Fibroblast of peridontal ligament (primary cell): ENCODE data around the gene STXBP1.
"Not testable (repeated sequence)": the region's sequence is repeated elsewhere in the genome, so short reads cannot be mapped to it uniquely, and the experiment has no call there.

Experiments used
- DNase-seq: peaks from one replicate; pipeline ENCODE4 v3.0.0-alpha.2; 2010; ENCODE audit errors: extremely low read depth

Gene STXBP1

DNA sequence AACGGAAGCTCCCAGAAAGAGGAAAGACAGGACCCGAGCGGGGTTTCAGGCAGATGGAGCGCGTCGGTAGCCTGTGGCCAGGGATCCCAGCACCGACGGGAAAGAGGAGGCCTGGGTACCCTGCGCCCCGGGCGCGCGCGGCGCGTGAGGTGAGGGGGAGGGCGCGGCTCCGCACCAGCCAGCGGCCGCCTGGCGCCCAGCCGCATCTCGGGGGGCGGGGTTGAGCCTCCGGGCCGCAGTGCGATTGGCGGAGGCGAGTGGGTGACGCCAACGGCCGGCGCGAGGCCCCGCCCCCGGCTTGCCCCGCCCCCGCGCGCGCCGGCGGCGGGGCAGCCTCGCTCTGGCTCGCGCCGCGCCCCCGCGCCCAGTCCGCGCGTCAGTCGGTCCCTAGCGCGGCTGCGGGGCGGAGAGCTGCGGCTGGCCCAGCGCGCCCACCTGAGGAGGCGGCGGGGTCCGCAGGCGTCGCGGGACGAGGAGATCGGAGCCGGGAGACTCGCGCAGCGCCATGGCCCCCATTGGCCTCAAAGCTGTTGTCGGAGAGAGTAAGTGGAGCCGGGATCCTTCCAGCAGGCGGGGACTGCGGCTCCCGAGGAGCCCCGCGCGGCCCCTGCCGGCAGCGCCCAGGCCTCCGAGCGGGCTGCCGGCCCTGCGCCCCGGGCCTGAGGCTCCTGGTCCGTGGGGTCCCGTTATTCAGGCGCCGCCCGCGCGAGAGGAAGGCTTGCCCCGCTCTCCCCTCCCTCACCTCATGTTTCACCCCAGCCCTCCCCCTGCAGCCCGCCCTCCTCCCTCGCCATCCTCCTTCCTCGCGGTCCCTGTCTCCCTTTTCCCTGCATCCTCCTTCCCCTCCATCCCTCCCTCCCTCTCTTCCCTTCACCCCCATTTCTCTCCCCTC, at the start of gene STXBP1:
TSS of gene STXBP1 (plus strand) at position 379 of the 892 bp plus-strand sequence. CDS start at position 506, 127 bp downstream.
- DNase-seq, result peak; percentile 70

DNA sequence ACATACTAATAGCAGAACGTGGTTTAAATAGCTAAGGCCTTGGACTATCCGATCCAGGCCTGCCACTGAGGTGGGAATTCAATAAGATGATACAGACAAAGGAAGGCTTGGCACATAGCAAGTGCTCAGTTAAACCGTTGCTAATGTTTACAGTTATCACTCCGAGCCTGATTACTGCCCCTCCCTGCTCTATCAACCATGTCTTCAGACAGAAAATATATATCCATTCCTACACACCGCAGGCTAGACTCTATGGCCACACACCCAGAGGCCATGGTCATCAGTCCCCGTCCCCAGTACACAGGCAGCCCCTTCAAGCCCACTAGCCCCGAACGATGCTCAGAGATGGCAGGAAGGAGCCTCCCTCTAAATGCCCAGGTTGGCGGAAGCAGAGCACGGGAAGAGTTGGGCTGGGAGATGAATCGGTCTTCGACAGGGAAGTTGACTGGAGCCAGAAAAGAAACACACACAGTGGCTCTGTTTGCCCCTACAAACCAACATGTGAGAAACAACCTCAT, 49.7 kb upstream of the STXBP1 start:
- DNase-seq, result no peak

DNA sequence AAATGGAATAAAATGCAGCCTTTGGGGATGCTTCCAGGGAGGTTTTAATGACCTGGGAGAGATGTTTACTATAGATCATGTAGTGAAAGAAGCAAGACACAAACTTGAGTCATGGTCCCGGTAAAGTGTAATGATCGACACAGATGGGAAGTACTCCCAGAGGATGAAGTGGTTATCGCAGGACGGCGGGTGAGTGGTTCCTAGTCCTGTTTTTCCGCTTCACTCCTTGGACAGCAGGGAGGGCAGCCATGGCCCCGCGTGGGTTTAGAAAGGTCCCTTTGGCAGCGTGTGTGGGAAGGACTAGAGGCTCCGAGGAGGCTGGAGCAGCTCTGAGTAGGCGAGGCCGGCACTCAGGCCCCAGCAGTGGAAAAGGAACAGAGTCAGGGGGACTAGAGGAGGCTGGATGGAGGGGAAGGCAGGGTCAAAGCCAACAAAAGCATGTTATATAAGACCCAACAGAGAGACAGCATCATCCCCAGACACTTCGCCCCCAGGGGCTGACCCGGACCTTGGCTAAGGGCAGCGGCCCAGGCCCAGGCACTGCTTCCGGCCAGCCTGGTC, 49.2 kb upstream of the STXBP1 start:
- peak; percentile 71 for DNase-seq

DNA sequence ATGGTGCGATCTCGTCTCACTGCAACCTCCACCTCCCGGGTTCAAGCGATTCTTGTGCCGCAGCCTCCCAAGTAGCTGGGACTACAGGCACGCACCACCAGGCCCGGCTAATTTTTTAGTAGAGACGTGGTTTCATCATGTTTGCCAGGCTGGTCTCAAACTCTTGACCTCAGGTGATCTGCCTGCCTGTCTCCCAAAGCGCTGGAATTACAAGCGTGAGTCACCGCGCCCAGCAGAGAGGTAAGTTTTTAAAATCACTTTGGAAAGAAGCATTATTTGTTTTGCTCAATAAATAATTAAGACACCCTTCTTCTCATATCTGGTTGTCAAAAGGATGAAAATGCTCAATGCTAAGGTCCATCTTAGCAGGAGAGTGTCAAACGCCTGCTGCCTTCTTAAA, 48.5 kb upstream of the STXBP1 start:
- no peak for DNase-seq

DNA sequence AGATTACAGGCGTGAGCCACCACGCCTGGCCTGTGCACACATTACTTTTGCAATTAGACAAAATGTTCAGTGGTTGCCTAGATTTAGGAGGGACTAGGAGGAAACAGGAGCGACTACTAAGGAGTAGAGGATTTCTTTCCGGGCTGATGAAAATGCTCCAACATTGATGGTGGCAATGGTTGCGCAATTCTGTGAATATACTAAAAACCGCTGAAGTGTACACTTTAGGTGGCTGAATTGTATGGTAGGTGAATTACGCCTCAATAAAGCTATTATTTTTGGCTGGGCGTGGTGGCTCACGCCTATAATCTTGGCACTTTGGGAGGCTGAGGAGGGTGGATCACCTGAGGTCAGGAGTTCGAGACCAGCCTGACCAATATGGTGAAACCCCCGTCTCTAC, 46.8 kb upstream of the STXBP1 start:
- DNase-seq, result no peak

DNA sequence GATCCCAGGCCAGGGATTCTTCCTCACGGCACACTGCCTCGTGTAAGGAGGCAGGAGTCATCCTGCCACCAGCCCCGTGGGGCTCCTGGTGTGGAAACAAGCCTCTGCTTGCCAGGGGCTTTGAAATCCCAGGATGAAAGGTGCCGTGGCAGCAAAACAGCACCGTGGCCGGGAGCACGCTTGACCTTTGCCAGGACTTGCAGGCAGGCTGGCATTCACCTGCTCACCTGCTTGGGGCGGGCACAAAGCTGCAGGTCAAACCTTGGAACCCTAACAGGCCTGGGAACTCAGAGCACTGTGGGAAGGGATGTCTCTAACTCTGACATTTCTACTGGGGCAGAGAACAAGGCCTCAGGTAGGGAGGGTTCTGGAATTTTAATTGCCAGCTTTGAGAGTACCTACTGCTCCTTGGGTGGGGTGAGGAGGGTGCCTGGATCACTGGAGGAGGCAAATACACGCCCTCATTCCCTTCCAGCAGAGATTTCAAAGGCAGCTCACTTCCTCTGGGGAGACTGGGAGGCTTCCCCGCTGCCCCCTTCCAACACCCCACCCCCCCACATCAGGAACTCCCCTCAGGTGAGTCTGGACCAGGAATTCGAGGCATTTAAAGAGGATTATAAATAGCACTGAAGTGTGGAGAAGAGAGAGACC, 45.6 kb upstream of the STXBP1 start:
- DNase-seq, result no peak

DNA sequence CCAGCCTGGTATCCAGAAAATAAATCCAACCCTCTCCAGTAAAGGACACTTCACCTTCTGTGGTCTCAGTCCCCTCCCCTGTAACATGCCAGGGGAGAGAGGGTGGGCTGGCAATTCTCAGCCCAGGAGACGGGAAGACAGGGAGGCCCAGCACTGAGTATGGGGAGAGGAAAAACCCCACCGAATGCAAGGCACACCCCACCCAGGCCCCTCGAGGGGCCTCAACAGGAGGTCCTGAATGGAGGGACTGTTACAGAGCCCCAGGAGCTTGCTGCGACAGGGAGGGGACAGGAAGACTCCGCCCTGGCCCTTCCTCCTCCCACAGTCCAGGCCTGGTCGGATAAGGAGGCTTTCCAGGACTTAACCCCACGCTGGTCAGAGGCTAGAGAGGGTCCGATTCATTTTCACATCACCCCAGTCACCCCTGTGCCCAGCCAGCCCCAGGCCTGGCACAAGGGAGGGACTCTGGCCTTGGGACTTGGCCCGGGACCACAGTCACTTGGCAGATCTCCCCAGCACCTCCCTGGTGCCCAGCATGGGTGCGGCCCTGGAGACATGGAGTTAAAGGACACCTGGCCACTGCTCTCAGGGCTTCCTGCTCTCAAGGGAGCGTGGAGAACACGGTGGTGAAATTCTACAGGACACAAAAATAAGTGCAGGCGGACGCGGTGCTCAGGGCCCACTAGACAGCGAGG, 44.9 kb upstream of the STXBP1 start:
- DNase-seq, result peak; percentile 42

DNA sequence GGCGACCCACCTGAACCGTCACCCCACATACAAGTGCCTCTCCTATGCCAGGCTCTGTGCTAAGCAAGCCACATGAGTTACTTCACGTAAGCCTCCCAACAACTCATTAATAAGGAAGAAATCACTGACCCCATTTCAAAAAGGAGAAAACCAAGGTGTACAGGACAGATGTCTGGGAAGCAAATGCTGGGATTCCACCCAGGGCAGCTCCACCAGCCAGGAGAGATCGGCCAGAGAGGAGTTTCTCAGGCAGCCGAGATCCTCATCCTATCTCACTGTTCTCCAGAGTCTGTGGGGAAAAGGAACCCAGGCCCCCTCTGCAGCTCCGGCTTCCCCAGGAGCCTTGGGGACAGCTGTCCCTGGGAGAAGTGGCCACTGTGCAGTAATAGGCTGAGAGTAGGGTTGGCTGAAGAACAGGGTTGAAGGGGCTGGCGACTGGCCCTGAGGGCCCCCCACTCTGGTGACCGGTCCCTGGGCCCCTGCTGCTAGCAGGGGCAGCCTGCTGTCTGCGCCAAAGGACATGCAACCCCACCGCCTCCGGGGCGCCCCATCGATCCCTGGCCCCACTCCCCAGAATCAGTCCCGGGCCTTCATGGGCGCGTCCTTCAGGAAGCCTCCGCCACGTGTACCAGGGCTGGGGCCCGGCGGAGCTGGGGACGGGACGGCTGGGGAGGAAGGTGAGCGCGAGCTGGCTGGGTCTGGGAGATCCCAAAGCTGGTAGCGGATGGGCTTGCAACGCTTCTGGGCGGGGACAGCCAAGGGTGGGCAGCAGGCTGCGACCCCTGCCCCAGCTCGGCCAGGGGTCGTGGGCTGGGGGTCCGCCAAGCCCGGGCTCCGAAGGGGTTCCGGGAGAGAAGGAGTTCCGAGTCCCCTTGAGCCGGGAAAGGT, 44.1 kb upstream of the STXBP1 start:
- DNase-seq, result no peak

DNA sequence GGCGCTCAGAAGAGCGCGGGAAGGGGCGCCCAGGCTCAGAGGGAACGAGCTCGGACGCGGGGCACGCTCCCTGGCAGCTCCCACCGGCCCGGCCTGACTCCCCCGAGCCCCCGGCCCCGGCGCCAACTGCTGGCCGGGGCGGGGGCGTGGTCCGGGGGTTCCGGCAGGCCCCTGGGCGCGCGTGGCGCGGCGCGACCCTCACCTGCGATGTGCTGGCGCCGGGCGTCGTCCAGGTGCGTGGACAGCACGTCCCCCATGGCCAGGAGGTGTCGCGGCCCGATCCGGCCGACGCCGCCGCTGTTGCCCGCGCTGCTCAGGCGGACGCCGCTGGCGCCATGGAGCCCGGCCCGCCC, 43.5 kb upstream of the STXBP1 start:
- DNase-seq, result no peak

DNA sequence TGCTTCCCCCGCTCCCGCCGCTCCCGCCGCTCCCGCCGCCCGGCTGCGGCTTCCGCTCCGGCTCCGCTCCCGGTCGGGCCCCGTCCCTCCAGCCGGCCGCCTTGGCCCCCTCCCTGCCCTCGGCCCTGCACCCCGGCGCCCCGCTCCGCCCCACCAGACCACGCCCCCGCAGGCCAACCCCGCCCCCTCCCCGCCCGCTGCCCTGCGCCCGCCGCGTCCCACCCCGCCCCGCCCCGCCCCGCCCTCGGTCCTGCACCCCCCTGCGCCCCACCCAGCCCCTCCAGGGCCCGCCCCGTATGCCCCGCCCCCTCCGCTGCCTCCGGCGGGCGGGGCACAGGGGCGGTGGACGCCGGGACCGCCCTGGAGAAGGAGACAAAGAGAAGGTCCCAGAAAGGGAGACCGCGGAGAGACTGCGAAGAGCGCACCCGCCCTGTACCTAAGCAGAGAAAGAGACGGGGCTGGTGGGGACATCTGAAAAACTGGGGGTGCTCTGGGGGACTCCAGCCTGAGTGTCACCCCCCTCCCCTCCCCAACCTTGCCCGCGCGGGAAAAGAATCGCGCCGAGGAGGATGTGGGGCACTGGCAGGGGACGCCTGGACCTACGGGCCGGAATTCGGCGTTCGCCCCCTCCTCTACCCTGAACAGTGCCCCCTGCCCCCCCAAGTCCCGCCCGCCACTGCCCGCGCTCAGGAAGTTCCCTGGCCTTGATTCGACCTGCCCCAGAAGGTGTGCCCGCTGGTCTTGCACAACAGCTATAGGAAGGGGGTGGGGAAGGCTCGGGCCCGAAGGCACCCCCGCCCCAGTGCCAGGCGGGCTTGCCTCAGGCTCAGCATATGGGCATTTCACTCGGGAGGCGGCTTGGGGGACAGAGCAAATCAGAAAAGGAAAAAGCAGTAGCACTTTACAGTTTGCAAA, 42.8 kb upstream of the STXBP1 start:
- DNase-seq, result peak; percentile 71

DNA sequence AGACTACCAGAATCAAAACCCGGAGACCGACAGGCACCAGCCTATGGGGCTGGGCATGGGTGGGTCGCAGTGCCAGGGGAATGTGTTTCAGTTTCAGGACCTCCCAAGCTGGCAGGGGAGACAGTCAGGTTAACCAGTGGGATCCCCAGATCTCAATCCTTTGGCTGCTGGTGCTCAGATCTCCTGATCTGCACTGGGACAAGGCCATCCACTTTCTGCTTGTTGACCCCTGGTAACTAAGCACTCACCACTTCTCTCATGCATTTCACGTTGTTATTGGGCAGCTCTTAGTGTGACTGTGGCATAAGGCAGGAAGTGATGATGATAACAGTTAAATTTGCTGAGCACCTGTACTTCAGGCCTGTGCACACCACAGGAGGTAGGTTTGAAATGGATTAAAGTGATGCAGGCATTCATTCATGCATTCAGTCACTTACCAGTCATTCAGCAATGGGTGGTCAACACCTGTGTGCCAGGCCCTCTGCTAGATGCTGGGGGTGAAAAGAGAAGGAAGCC, 42.1 kb upstream of the STXBP1 start:
- no peak for DNase-seq

DNA sequence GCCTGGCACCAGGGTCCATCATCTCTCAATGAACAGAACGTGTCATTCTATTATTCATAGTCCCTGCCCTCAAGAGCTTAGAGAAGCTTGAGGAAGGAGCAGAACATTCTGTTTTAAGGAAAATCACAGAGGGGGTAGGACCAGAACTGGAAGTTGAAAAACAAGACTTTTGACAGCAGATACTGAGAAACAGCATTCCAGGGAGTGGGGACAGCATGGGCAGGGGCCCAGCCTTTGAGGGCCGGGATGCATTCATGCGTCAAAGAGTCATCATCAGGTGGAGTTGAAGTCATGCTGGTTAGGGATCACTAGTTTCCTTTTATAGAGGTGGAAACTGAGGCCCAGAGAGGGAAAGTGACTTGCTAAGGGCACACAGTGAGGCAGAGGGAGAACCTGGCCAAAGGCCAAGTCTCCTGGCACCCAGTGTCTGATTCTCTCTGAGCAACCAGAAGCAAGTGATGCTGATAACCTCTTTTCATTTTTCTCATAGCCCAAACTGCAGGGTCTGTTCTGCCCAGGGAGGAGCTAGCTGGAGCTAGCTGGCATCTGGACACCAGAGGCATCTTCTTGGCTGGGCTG, 41.5 kb upstream of the STXBP1 start:
- DNase-seq, result no peak

DNA sequence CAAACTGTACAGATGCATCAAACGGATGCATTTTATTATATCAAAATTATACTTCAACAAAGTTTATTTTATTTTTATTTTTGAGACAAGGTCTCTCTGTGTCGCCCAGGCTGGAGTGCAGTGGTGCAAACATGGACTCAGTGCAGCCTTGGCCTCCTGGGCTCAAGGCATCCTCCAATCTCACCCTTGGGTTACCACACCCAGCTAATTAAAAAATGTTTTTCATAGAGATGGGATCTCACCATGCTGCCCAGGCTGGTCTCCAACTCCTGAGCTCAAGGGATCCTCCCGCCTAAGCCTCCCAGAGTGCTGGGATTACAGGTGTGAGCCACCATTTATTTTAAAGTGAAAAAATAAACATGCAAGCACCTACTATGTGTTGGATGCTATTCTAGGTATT, 40.1 kb upstream of the STXBP1 start:
- DNase-seq, result no peak

DNA sequence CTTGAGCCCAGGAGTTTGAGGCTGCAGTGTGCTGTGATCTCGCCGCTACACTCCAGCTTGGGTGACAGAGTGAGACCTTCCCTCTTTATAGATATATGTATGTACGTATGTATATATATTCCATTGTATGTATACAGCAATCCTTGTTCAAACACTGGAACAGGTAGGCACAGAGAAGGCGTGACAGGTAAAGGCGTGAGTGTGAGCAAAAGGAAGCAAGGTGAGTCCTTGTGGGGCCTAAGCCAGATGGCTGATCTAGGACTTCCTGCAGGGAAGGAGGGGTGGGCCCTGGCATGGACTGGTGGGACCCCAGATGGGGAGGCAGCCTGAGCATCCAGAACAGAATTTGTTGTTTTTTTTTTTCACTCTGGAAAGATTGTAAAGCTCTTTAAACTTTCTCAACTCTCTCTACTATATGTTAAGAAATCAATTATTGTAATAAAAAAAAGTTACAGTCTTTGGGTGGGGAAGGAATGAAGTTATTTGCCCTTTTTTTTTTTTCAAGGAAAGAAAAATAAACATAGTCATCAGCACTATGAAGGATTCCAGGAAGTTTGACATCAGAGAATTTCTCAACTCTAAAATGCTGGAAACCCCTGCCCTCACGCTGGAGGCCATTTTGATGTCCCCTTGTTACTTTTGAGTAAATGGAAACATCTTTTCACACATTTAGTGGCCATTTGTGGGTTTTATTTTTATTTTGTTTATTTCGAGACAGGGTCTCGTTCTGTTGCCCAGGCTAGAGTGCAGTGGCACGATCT, 38.9 kb upstream of the STXBP1 start:
- DNase-seq, result peak; percentile 97

DNA sequence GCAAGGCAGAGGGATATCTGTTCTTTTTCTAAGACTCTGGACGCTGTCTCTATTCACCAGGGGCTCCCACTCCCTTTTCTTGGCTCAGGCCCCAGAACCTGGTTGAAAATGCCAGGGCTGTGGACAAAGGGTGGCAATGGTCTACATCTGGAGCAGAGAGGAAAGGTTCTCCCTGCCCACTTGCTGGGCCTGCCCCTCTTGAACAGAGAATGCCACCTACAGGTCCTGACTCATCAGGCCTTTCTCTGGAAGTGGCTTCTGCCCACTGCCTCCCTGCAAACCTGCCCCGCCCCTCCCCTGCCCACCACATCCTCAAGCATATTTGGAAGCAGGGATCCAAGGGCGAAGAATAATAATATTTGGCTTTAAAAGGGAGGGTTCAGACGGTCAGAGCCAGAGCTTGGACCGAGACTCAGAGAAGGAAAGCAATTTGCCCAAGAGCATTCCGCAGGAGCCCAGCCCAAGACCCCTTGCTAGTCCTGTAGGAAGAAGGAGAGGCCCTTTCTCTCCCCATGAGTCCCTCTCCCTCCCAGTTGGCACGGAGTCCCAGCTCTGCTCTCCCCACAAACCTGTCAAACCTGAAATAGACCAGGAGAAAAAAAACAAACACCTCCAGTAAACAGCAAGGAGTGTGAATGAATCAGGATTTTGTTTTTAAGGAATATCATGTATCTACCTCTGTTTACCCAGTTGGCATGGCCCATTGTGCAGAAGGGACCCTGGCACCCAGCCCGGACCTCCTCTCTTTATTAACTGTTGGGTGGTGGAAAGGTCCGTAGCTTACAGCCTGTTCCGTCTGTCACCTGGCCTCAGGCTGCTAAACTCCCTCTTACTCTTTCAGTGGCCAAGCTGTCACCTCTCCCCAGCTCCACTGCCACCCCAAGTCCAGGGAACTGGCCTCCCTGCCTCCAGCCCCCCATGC, 37.7 kb upstream of the STXBP1 start:
- DNase-seq, result peak; percentile 57

DNA sequence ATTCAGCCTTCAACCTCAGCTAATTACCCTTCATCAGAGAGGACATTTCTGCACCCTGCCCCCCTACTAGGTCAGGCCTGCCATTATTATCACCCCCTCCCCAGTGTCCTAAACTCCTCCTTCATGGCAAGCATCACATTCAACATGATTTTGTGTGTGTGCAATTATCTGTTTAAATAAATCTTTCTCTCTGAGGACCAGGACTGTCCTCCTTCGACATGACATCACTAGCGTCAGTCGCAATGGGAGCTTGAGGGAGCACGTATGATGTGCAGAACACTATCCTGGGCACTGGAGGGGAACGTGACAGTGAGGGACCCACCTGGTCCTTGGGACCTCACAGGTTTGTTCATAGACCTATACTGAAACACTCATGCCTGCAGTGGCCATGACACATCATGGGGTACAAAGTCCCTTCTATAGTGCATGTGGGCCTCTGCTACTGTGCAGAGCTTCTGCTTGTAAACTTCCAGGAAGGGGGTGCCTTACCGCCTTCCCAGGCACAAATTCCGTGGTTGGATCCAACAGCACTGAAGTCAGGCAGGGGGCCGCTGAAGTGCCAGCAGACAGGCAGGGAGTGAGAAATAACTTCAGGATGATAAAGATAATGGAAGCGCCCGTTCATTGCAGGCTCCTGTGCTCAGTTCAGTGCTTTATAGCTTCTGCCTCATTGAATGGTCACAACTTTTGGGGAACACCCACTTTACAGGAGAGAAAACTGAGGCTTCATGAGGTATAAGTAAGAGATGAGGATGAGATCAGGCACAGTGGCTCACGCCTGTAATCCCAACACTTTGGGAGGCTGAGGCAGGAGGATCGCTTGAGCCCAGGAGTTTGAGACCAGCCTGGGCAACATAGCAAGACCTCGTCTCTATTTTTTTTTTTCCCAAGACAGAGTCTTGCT, 36.0 kb upstream of the STXBP1 start:
- DNase-seq, result no peak

DNA sequence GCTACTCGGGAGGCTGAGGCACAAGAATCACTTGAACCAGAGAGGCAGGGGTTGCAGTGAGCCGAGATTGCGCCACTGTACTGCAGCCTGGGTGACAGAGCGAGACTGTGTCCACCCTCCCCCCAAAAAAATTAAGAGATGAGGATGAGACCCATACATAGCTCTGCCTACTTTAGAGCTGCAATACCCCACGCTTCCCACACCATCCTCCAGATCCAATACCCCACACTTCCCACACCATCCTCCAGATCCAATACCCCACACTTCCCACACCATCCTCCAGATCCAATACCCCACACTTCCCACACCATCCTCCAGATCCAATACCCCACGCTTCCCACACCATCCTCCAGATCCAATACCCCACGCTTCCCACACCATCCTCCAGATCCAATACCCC, 34.9 kb upstream of the STXBP1 start:
- not testable (repeated sequence) for DNase-seq
